Glutamatergic neuron (in vitro differentiated cells): ENCODE measurements around the gene PSMC3IP. TPM values are rescaled to one million over a fixed set of nuclear protein-coding genes. Genes with fewer than 3 reads are reported as not detected.
"Not testable (repeated sequence)": the region's sequence is repeated elsewhere in the genome, so short reads cannot be mapped to it uniquely, and the experiment has no call there.

ENCODE experiments used
- DNase-seq: peaks from one replicate; pipeline ENCODE4 v3.0.0; 2022
- H3K27ac Mint-ChIP-seq: one replicate; pipeline ENCODE4 v1.8.0; 2020; ENCODE audit warnings: mild to moderate bottlenecking, mixed read lengths, inconsistent platforms; ENCODE audit not compliant: unreplicated experiment
- H3K27me3 Mint-ChIP-seq: one replicate; pipeline ENCODE4 v1.8.0; 2020; ENCODE audit warnings: mild to moderate bottlenecking, moderate library complexity, mixed read lengths, inconsistent platforms; ENCODE audit not compliant: unreplicated experiment
- H3K36me3 Mint-ChIP-seq: one replicate; pipeline ENCODE4 v1.8.0; 2020; ENCODE audit warnings: mild to moderate bottlenecking, mixed read lengths, inconsistent platforms; ENCODE audit not compliant: unreplicated experiment
- H3K4me1 Mint-ChIP-seq: one replicate; pipeline ENCODE4 v1.8.0; 2020; ENCODE audit warnings: mild to moderate bottlenecking, low read depth, mixed read lengths, inconsistent platforms; ENCODE audit not compliant: unreplicated experiment
- H3K4me3 Mint-ChIP-seq: one replicate; pipeline ENCODE4 v1.8.0; 2020; ENCODE audit warnings: mild to moderate bottlenecking, mixed read lengths, inconsistent platforms; ENCODE audit not compliant: unreplicated experiment
- H3K9me3 Mint-ChIP-seq: one replicate; pipeline ENCODE4 v1.8.0; 2020; ENCODE audit warnings: mild to moderate bottlenecking, moderate library complexity, mixed read lengths, inconsistent platforms; ENCODE audit not compliant: unreplicated experiment
- CTCF ChIP-seq: fragments of 200-600 bp; sonication (generic); IDR thresholded peaks from one replicate; pipeline ENCODE4 v1.5.0; 2021; ENCODE audit not compliant: partially characterized antibody, unreplicated experiment
- total RNA-seq: library from RNA; stranded (reverse); fragmentation: NEBNext Ultra II Directional; extraction: Animal tissue kit (Norgen Biotek cat#: 25700); gene quantifications from one replicate; pipeline ENCODE4 v1.2.1, GENCODE V29; 2021; ENCODE audit not compliant: unreplicated experiment

Gene PSMC3IP
- total RNA-seq, 1 donor from 2014 or later: 12.0 TPM

GRCh38 chr17:42548070-42548837, 29.3 kb downstream of the PSMC3IP start:
- Mint-ChIP-seq H3K27ac (peak overlapping the region; percentile 76), H3K4me3 (peak overlapping the region; percentile 80), H3K36me3 (no peaks in the 10 kb centered on the region), H3K4me1 (peaks cover 8% of the 10 kb centered on the region), H3K27me3 (peaks cover 12% of the 10 kb centered on the region), H3K9me3 (peaks cover 8% of the 10 kb centered on the region)
- DNase-seq: peak; percentile 83
- peak; percentile 35 for TF ChIP-seq CTCF

DNA sequence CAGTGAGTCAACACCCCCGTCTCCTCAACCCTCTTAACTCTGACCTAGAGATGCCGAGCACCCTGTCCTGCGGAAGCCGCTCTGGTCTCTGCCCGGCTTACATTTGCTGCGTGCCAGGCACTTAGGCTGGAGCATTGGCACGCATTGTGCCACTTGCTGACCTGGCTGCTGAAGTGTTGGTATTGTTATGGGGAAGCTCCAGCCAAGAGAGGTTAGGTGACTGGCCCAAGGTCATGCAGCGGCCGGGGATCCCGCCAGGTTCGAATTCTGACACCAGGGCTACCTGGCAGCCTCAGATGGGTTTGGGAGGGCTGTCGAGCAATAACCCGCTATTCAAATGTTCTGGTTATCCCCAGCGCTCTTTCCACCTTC, 29.8 kb downstream of the PSMC3IP start:
- H3K27ac Mint-ChIP-seq: peak overlapping the region; percentile 15
- no peaks in the 10 kb centered on the region for H3K36me3 Mint-ChIP-seq
- no peak for DNase-seq
- peaks cover 8% of the 10 kb centered on the region for H3K9me3 Mint-ChIP-seq
- no peak for TF ChIP-seq CTCF
- peak overlapping the region; percentile 42 for H3K4me3 Mint-ChIP-seq
- H3K27me3 Mint-ChIP-seq: peaks cover 12% of the 10 kb centered on the region
- peaks cover 8% of the 10 kb centered on the region for H3K4me1 Mint-ChIP-seq

GRCh38 chr17:42547001-42547461, 30.5 kb downstream of the PSMC3IP start:
- no peak for TF ChIP-seq CTCF
- Mint-ChIP-seq H3K4me3 (no peak overlapping the region), H3K36me3 (no peaks in the 10 kb centered on the region), H3K9me3 (peaks cover 8% of the 10 kb centered on the region), H3K27me3 (peaks cover 12% of the 10 kb centered on the region), H3K27ac (peak overlapping the region; percentile 73), H3K4me1 (peaks cover 8% of the 10 kb centered on the region)
- DNase-seq: no peak

GRCh38 chr17:42545755-42546505, 31.6 kb downstream of the PSMC3IP start:
- H3K4me3 Mint-ChIP-seq, H3K4me1 Mint-ChIP-seq, H3K27ac Mint-ChIP-seq, H3K9me3 Mint-ChIP-seq, H3K36me3 Mint-ChIP-seq, DNase-seq: not testable (repeated sequence)
- peaks cover 11% of the 10 kb centered on the region for H3K27me3 Mint-ChIP-seq

- H3K27me3 Mint-ChIP-seq: peaks cover 9% of the 10 kb centered on the region
- no peaks in the 10 kb centered on the region for H3K36me3 Mint-ChIP-seq
- H3K9me3 Mint-ChIP-seq: peaks cover 8% of the 10 kb centered on the region
- no peak for TF ChIP-seq CTCF
- peaks cover 5% of the 10 kb centered on the region for H3K4me1 Mint-ChIP-seq
- peak overlapping the region; percentile 42 for H3K4me3 Mint-ChIP-seq
- peak overlapping the region; percentile 39 for H3K27ac Mint-ChIP-seq
- no peak for DNase-seq
Observed at GRCh38 chr17:42544874-42545283, 32.6 kb downstream of the PSMC3IP start.
